Measurements from ENCODE around the gene LYST.

Gene LYST

GRCh38 chr1:235736263-235736662, 130.4 kb downstream of the LYST start:
- Histone ChIP-seq H3K4me3 (no peak overlapping the region), H3K27ac (no peak overlapping the region)

GRCh38 chr1:235735621-235736020, 131.1 kb downstream of the LYST start:
- no peak overlapping the region for H3K27ac ChIP-seq

GRCh38 chr1:235734335-235734734, 132.4 kb downstream of the LYST start:
- H3K4me3 ChIP-seq, result no peak overlapping the region
- no peak overlapping the region for H3K27ac ChIP-seq

More at GRCh38 chr1:235735621-235736020, 131.1 kb downstream of the LYST start:
- H3K4me3 ChIP-seq, result no peak overlapping the region

GRCh38 chr1:235730007-235730406, 136.7 kb downstream of the LYST start:
- H3K4me3 ChIP-seq, result no peak overlapping the region
- no peak overlapping the region for H3K27ac ChIP-seq

GRCh38 chr1:235726557-235726956, 140.1 kb downstream of the LYST start:
- no peak overlapping the region for H3K4me3 ChIP-seq
- no peak overlapping the region for H3K27ac ChIP-seq

- Histone ChIP-seq H3K27ac (no peak overlapping the region), H3K4me3 (no peak overlapping the region)
Observed at GRCh38 chr1:235725434-235725833, 141.3 kb downstream of the LYST start.

GRCh38 chr1:235724730-235725129, 142.0 kb downstream of the LYST start:
- Histone ChIP-seq H3K4me3 (no peak overlapping the region), H3K27ac (no peak overlapping the region)

GRCh38 chr1:235722858-235723257, 143.8 kb downstream of the LYST start:
- H3K4me3 ChIP-seq, result no peak overlapping the region
- H3K27ac ChIP-seq, result no peak overlapping the region

GRCh38 chr1:235721982-235722381, 144.7 kb downstream of the LYST start:
- Histone ChIP-seq H3K27ac (no peak overlapping the region), H3K4me3 (no peak overlapping the region)

- Histone ChIP-seq H3K4me3 (no peak overlapping the region), H3K27ac (no peak overlapping the region)
Observed at GRCh38 chr1:235720544-235720943, 146.2 kb downstream of the LYST start.

- H3K27ac ChIP-seq, result no peak overlapping the region
- H3K4me3 ChIP-seq, result no peak overlapping the region
Observed at GRCh38 chr1:235714205-235714897, 152.4 kb downstream of the LYST start.

- no peak overlapping the region for H3K27ac ChIP-seq
- no peak overlapping the region for H3K4me3 ChIP-seq
Observed at GRCh38 chr1:235712812-235713211, 153.9 kb downstream of the LYST start.

GRCh38 chr1:235710687-235711086, 156.0 kb downstream of the LYST start:
- no peak overlapping the region for H3K4me3 ChIP-seq

GRCh38 chr1:235709018-235709417, 157.7 kb downstream of the LYST start:
- no peak overlapping the region for H3K4me3 ChIP-seq
- no peak overlapping the region for H3K27ac ChIP-seq

More at GRCh38 chr1:235710687-235711086, 156.0 kb downstream of the LYST start:
- no peak overlapping the region for H3K27ac ChIP-seq

GRCh38 chr1:235708390-235708962, 158.2 kb downstream of the LYST start:
- Histone ChIP-seq H3K27ac (peak overlapping the region in 1 of 21 experiments; percentile 2), H3K4me3 (no peak overlapping the region)

- Histone ChIP-seq H3K4me3 (no peak overlapping the region), H3K27ac (no peak overlapping the region)
Observed at GRCh38 chr1:235703506-235703905, 163.2 kb downstream of the LYST start.

- Histone ChIP-seq H3K27ac (no peak overlapping the region), H3K4me3 (no peak overlapping the region)
Observed at GRCh38 chr1:235702412-235702811, 164.3 kb downstream of the LYST start.

- Histone ChIP-seq H3K4me3 (no peak overlapping the region), H3K27ac (no peak overlapping the region)
Observed at GRCh38 chr1:235697508-235697907, 169.2 kb downstream of the LYST start.

- H3K27ac ChIP-seq, result no peak overlapping the region
Observed at GRCh38 chr1:235689356-235689755, 177.3 kb downstream of the LYST start.

GRCh38 chr1:235688096-235688495, 178.6 kb downstream of the LYST start:
- no peak overlapping the region for H3K27ac ChIP-seq
- no peak overlapping the region for H3K4me3 ChIP-seq

More at GRCh38 chr1:235689356-235689755, 177.3 kb downstream of the LYST start:
- H3K4me3 ChIP-seq, result no peak overlapping the region

GRCh38 chr1:235683653-235684052, 183.1 kb downstream of the LYST start:
- no peak overlapping the region for H3K27ac ChIP-seq

GRCh38 chr1:235682216-235682615, 184.5 kb downstream of the LYST start:
- no peak overlapping the region for H3K4me3 ChIP-seq
- H3K27ac ChIP-seq, result no peak overlapping the region

More at GRCh38 chr1:235683653-235684052, 183.1 kb downstream of the LYST start:
- no peak overlapping the region for H3K4me3 ChIP-seq

All from skin epidermis (tissue), 12 donors.